H1 (cell line): Measurements from ENCODE around the gene LILRB3. TPM values are rescaled to one million over a fixed set of nuclear protein-coding genes. Genes with fewer than 3 reads are reported as not detected.

Experiments
- RAD21 ChIP-seq, 2 experiments: IDR thresholded peaks in 1 of 2; conservative IDR thresholded peaks in 1 of 2; 2 replicates each; pipeline ENCODE4 v1.6.1; 2011; ENCODE audit warnings: low read depth in 2 of 2, low read length in 2 of 2, improper control_type of control experiment in 1 of 2, inconsistent platforms in 1 of 2, mild to moderate bottlenecking in 1 of 2, moderate library complexity in 1 of 2
- TEAD4 ChIP-seq: IDR thresholded peaks from 2 replicates; pipeline ENCODE4 v1.6.1; 2012; ENCODE audit warnings: low read depth, low read length, inconsistent platforms, mixed read lengths
- polyA plus RNA-seq, 7 experiments: library from polyadenylated mRNA; depleted of rRNA in 3 of 7; stranded (reverse) in 5 of 7; unstranded in 2 of 7; fragments of >200 nt in 5 of 7; fragments of 200-250 nt in 2 of 7; gene quantifications; 1 replicate in 5 of 7; 2 replicates in 1 of 7; 4 replicates in 1 of 7; pipeline versions ENCODE4 v1.2.1 to v1.2.3, GENCODE V29; 2011 to 2013; ENCODE audit warnings: missing spikeins in 2 of 7, mixed read lengths in 2 of 7
- total RNA-seq: library from RNA; stranded (reverse); fragmentation: NEBNext Ultra II Directional; extraction: Animal tissue kit (Norgen Biotek cat#: 25700); gene quantifications from 2 replicates; pipeline ENCODE4 v1.2.1, GENCODE V29; 2021

The LILRB3 gene
- total and polyA plus RNA-seq, 2 of the 8 experiments (the other 6 are each of a cell fraction or from before 2014, with no cell fraction given) = not detected

GRCh38 chr19:54266133-54266532 is 43.3 kb upstream of the LILRB3 start (continued):
- peak; percentile 62 to 68 for TF ChIP-seq RAD21 (IDR thresholded peaks at IDR 0.05 in 1 of 2, conservative IDR thresholded peaks at IDR 0.05 in 1 of 2; ENCODE audit: low read depth in 2 of 2, low read length in 2 of 2)
- peak; percentile 100 for TF ChIP-seq TEAD4
